Smooth muscle cell (in vitro differentiated cells): ENCODE measurements around the gene RASGRF1. TPM values are rescaled to one million over a fixed set of nuclear protein-coding genes. Genes with fewer than 3 reads are reported as not detected.

Source experiments
- DNase-seq: peaks from one replicate; lab custom pipeline; 2025; ENCODE audit not compliant: unreplicated experiment; lab: John Stamatoyannopoulos, UW
- H2AFZ ChIP-seq: fragments of 200-600 bp; sonication (generic); 2 replicates; pipeline ENCODE4 v1.6.0; 2016; ENCODE audit warnings: antibody characterized with exemption, low read depth, mild to moderate bottlenecking
- H3F3A ChIP-seq: fragments of 200-600 bp; sonication (generic); 2 replicates; pipeline ENCODE4 v1.6.0; 2017; ENCODE audit warnings: antibody characterized with exemption, low read depth
- H3K27ac ChIP-seq: fragments of 200-600 bp; sonication (generic); 2 replicates; pipeline ENCODE4 v1.5.1; 2016; ENCODE audit warnings: low read depth, mild to moderate bottlenecking
- H3K27me3 ChIP-seq: fragments of 200-600 bp; sonication (generic); 2 replicates; pipeline ENCODE4 v1.6.1; 2016; ENCODE audit warnings: low read depth, mild to moderate bottlenecking
- H3K36me3 ChIP-seq: fragments of 200-600 bp; sonication (generic); 2 replicates; pipeline ENCODE4 v1.5.1; 2016; ENCODE audit warnings: low read depth
- H3K4me1 ChIP-seq: fragments of 200-600 bp; sonication (generic); 2 replicates; pipeline ENCODE4 v1.5.1; 2016; ENCODE audit warnings: low read depth
- H3K4me2 ChIP-seq: fragments of 200-600 bp; sonication (generic); 2 replicates; pipeline ENCODE4 v1.6.0; 2016; ENCODE audit warnings: mild to moderate bottlenecking
- H3K4me3 ChIP-seq: fragments of 200-600 bp; sonication (generic); 2 replicates; pipeline ENCODE4 v1.5.1; 2016; ENCODE audit warnings: mild to moderate bottlenecking
- H3K79me2 ChIP-seq: fragments of 200-600 bp; sonication (generic); 2 replicates; pipeline ENCODE4 v1.6.0; 2016; ENCODE audit warnings: low read depth, mild to moderate bottlenecking
- H3K9ac ChIP-seq: fragments of 200-600 bp; sonication (generic); 2 replicates; pipeline ENCODE4 v1.6.0; 2016; ENCODE audit warnings: low read depth
- H3K9me3 ChIP-seq: fragments of 200-600 bp; sonication (generic); replicated peaks from 2 replicates; pipeline ENCODE4 v1.5.1; 2016; ENCODE audit warnings: low read depth
- H4K20me1 ChIP-seq: fragments of 200-600 bp; sonication (generic); 2 replicates; pipeline ENCODE4 v1.6.0; 2016; ENCODE audit warnings: low read depth
- CTCF ChIP-seq: fragments of 200-600 bp; sonication (generic); IDR thresholded peaks from 2 replicates; pipeline ENCODE4 v1.5.1; 2017; ENCODE audit warnings: borderline replicate concordance, mild to moderate bottlenecking, antibody characterized with exemption; ENCODE audit not compliant: insufficient read depth, poor library complexity, severe bottlenecking
- WGBS: methylation state at CpG from one replicate; pipeline ENCODE4 v1.1.7; 2016; ENCODE audit warnings: low lambda C conversion rate; 5-methylcytosine and 5-hydroxymethylcytosine counted together
- polyA plus RNA-seq: library from polyadenylated mRNA; unstranded; fragments of >200 nt; fragmentation: Nextera tagmentation; extraction: Ambion mirVana; gene quantifications from 2 replicates; pipeline ENCODE4 v1.2.1, GENCODE V29; 2016
- total RNA-seq: library from RNA; depleted of rRNA; stranded (reverse); fragments of >200 nt; gene quantifications from 2 replicates; pipeline ENCODE4 v1.2.3, GENCODE V29; 2014

The RASGRF1 gene
- total RNA-seq, result 0.22 TPM in 1 of 2 replicates, not detected in the other
- 0.17 TPM in 1 of 2 replicates, not detected in the other for polyA plus RNA-seq

GRCh38 chr15:79090487-79091203 lies at the start of gene RASGRF1:
Gene RASGRF1 (minus strand): TSS chr15:79090780. CDS start chr15:79090498, 282 bp downstream.
- no peaks in the 10 kb centered on the region for H3K9me3 ChIP-seq
- H3K9ac ChIP-seq, result no peak within 1 kb of the TSS
- H3K4me1 ChIP-seq, result peaks cover 15% of the 10 kb centered on the region
- no peaks in the 10 kb centered on the region for H4K20me1 ChIP-seq
- H3K36me3 ChIP-seq, result no peaks in the 10 kb centered on the region
- H3F3A ChIP-seq, result no peaks in the 10 kb centered on the region
- no peak within 1 kb of the TSS for H3K27ac ChIP-seq
- DNase-seq, result no peak
- H3K79me2 ChIP-seq, result no peaks in the 10 kb centered on the region
- H3K4me3 ChIP-seq, result peak within 1 kb of the TSS; percentile 34
- WGBS, result 1% methylated on average over 52 of the region's 61 CpGs
- no peak within 1 kb of the TSS for H2AFZ ChIP-seq
- peak within 1 kb of the TSS; percentile 84 for H3K4me2 ChIP-seq
- no peak for TF ChIP-seq CTCF
- H3K27me3 ChIP-seq, result peaks cover 96% of the 10 kb centered on the region

GRCh38 chr15:79136434-79137046 lies 46.0 kb upstream of the RASGRF1 start:
- H3F3A ChIP-seq, result no peaks in the 10 kb centered on the region
- no peaks in the 10 kb centered on the region for H4K20me1 ChIP-seq
- no peak overlapping the region for H2AFZ ChIP-seq
- no peak overlapping the region for H3K4me2 ChIP-seq
- no peaks in the 10 kb centered on the region for H3K36me3 ChIP-seq
- H3K79me2 ChIP-seq, result no peaks in the 10 kb centered on the region
- no peaks in the 10 kb centered on the region for H3K9me3 ChIP-seq
- no peak overlapping the region for H3K27ac ChIP-seq
- no peaks in the 10 kb centered on the region for H3K4me1 ChIP-seq
- DNase-seq, result no peak
- no peak for TF ChIP-seq CTCF
- WGBS, result 55% methylated on average over 3 of the region's 3 CpGs
- H3K9ac ChIP-seq, result no peak overlapping the region
- no peak overlapping the region for H3K4me3 ChIP-seq
- H3K27me3 ChIP-seq, result peaks cover 3% of the 10 kb centered on the region

GRCh38 chr15:79133309-79133708 lies 42.7 kb upstream of the RASGRF1 start:
- H3K27ac ChIP-seq, result no peak overlapping the region
- WGBS, result 92% methylated on average over 2 of the region's 2 CpGs

More at GRCh38 chr15:79133309-79133708, 42.7 kb upstream of the RASGRF1 start:
- peaks cover 3% of the 10 kb centered on the region for H3K27me3 ChIP-seq
- H3K4me2 ChIP-seq, result no peak overlapping the region
- no peak overlapping the region for H3K4me3 ChIP-seq
- DNase-seq, result no peak
- no peaks in the 10 kb centered on the region for H3K4me1 ChIP-seq
- H3K36me3 ChIP-seq, result no peaks in the 10 kb centered on the region
- H3K9ac ChIP-seq, result no peak overlapping the region
- no peaks in the 10 kb centered on the region for H3K79me2 ChIP-seq
- H2AFZ ChIP-seq, result no peak overlapping the region
- no peaks in the 10 kb centered on the region for H4K20me1 ChIP-seq
- TF ChIP-seq CTCF, result no peak
- no peaks in the 10 kb centered on the region for H3K9me3 ChIP-seq
- H3F3A ChIP-seq, result no peaks in the 10 kb centered on the region
